A549 (cell line): Measurements from ENCODE around the gene CDK14. TPM values are rescaled to one million over a fixed set of nuclear protein-coding genes. Genes with fewer than 3 reads are reported as not detected.
"Not testable (repeated sequence)": the region's sequence is repeated elsewhere in the genome, so short reads cannot be mapped to it uniquely, and the experiment has no call there.

Source experiments
- ATAC-seq, 2 experiments: fragments of 200-7000 bp in 1 of 2; fragments of >200 bp in 1 of 2; cut with Nextera tagmentation in 1 of 2; cut with Tn5 transposase in 1 of 2; 3 replicates each; pipeline versions ENCODE4 v1.8.0 to v1.9.1; 2018 to 2020; ENCODE audit warnings: mild to moderate bottlenecking in 1 of 2, moderate library complexity in 1 of 2
- CTCF ChIA-PET: fragments of 300-600 bp; sonication (Branson Sonifier 250); formaldehyde crosslinking; extraction: SDS; loops from one replicate; lab custom pipeline; 2021; ENCODE audit warnings: antibody characterized with exemption, inconsistent platforms; lab: Yijun Ruan, JAX
- POLR2A ChIA-PET: fragments of 350-600 bp; formaldehyde crosslinking; extraction: SDS; loops from one replicate; lab custom pipeline; 2021; ENCODE audit warnings: antibody characterized with exemption, inconsistent platforms; lab: Yijun Ruan, JAX
- DNase-seq, 2 experiments: peaks; one replicate each; pipeline versions ENCODE4 v3.0.0 to v3.0.0-alpha.2; 2011 to 2016; ENCODE audit warnings: low read depth in 1 of 2, low spot score in 1 of 2
- FAIRE-seq: peaks from 2 replicates; lab custom pipeline; 2011; peaks lifted over from hg19 to GRCh38; lab: Jason Lieb, UNC
- H3K27ac ChIP-seq, 2 experiments: fragments of >200 bp; sonication (Bioruptor Twin); formaldehyde crosslinking; 3 replicates each; pipeline ENCODE4 v1.5.1; 2016 to 2017
- H3K4me1 ChIP-seq: fragments of >200 bp; sonication (Bioruptor Twin); formaldehyde crosslinking; 3 replicates; pipeline ENCODE4 v1.6.1; 2016
- H3K4me2 ChIP-seq: fragments of >200 bp; sonication (Bioruptor Twin); formaldehyde crosslinking; 3 replicates; pipeline ENCODE4 v1.6.1; 2016
- H3K4me3 ChIP-seq: fragments of >200 bp; sonication (Bioruptor Twin); formaldehyde crosslinking; 3 replicates; pipeline ENCODE4 v1.5.1; 2016
- H3K9me3 ChIP-seq: fragments of >200 bp; sonication (Bioruptor Twin); formaldehyde crosslinking; 3 replicates; pipeline ENCODE4 v1.6.1; 2016
- CHD4 ChIP-seq: fragments of 200-600 bp; sonication (generic); IDR thresholded peaks from 2 replicates; pipeline ENCODE4 v1.6.1; 2016; ENCODE audit warnings: antibody characterized with exemption, mild to moderate bottlenecking, borderline replicate concordance
- CTCF ChIP-seq: fragments of >200 bp; sonication (Bioruptor Twin); formaldehyde crosslinking; IDR thresholded peaks from 3 replicates; pipeline ENCODE4 v1.5.1; 2016
- EHMT2 ChIP-seq: fragments of 200-600 bp; sonication (generic); IDR thresholded peaks from 2 replicates; pipeline ENCODE4 v1.6.1; 2016; ENCODE audit warnings: antibody characterized with exemption, low read depth, mild to moderate bottlenecking, moderate library complexity
- FOXS1 ChIP-seq: fragments of 250-450 bp; sonication (Bioruptor Pico); IDR thresholded peaks from 2 replicates; pipeline ENCODE4 v1.5.0; 2020; ENCODE audit warnings: mild to moderate bottlenecking, moderate library complexity
- GATA3 ChIP-seq: IDR thresholded peaks from 2 replicates; pipeline ENCODE4 v1.6.1; 2012; ENCODE audit warnings: borderline replicate concordance
- HDAC2 ChIP-seq: fragments of 200-600 bp; sonication (generic); IDR thresholded peaks from 2 replicates; pipeline ENCODE4 v1.6.1; 2016
- HES2 ChIP-seq: fragments of >200 bp; sonication (Bioruptor Twin); formaldehyde crosslinking; IDR thresholded peaks from 2 replicates; pipeline ENCODE4 v1.6.1; 2016
- MAFK ChIP-seq: fragments of 450-650 bp; IDR thresholded peaks from 2 replicates; pipeline ENCODE4 v1.6.1; 2014; ENCODE audit not compliant: partially characterized antibody
- MAZ ChIP-seq: fragments of 150-350 bp; IDR thresholded peaks from 2 replicates; pipeline ENCODE4 v1.6.1; 2014; ENCODE audit warnings: antibody characterized with exemption, low read depth, low read length, borderline replicate concordance
- NFE2L2 ChIP-seq: fragments of 150-350 bp; conservative IDR thresholded peaks from 2 replicates; pipeline ENCODE4 v1.6.1; 2014; ENCODE audit warnings: low read length
- NPAS2 ChIP-seq: fragments of 250-450 bp; sonication (Bioruptor Pico); IDR thresholded peaks from 2 replicates; pipeline ENCODE4 v1.8.0; 2022; ENCODE audit warnings: mild to moderate bottlenecking, moderate library complexity, borderline replicate concordance
- POLR2AphosphoS2 ChIP-seq: conservative IDR thresholded peaks from 2 replicates; pipeline ENCODE4 v1.6.1; 2012; ENCODE audit warnings: low read length, improper control_type of control experiment, inconsistent platforms
- RAD21 ChIP-seq, 2 experiments: fragments of >200 bp in 1 of 2; sonication (Bioruptor Twin) in 1 of 2; formaldehyde crosslinking in 1 of 2; IDR thresholded peaks in 1 of 2; conservative IDR thresholded peaks in 1 of 2; 2 replicates in 1 of 2; 3 replicates in 1 of 2; pipeline ENCODE4 v1.6.1; 2012 to 2018; ENCODE audit warnings: inconsistent platforms in 1 of 2
- RARB ChIP-seq: fragments of 250-450 bp; sonication (Bioruptor Pico); IDR thresholded peaks from 2 replicates; pipeline ENCODE4 v1.8.0; 2021; ENCODE audit warnings: mild to moderate bottlenecking, moderate library complexity
- RNF2 ChIP-seq: fragments of 200-600 bp; sonication (generic); IDR thresholded peaks from 2 replicates; pipeline ENCODE4 v1.6.1; 2016; ENCODE audit warnings: low read depth, mild to moderate bottlenecking, antibody characterized with exemption, moderate library complexity, borderline replicate concordance
- SMC3 ChIP-seq: fragments of >200 bp; sonication (Bioruptor Twin); formaldehyde crosslinking; IDR thresholded peaks from 3 replicates; pipeline ENCODE4 v1.6.1; 2018; ENCODE audit warnings: inconsistent platforms
- ZFP36 ChIP-seq: fragments of 450-650 bp; IDR thresholded peaks from 2 replicates; pipeline ENCODE4 v1.6.1; 2014; ENCODE audit warnings: borderline replicate concordance; ENCODE audit not compliant: partially characterized antibody
- WGBS: methylation state at CpG from one replicate; pipeline ENCODE4 v1.1.6; 2017; ENCODE audit errors: missing lambda C conversion rate; 5-methylcytosine and 5-hydroxymethylcytosine counted together
- polyA plus RNA-seq, 4 experiments: library from polyadenylated mRNA; depleted of rRNA in 3 of 4; stranded (reverse); fragments of >200 nt; fragmentation: RNase III in 1 of 4; extraction: RNeasy Plus Mini Kit Qiagen cat#74134 plus additional on column Dnase treatment in 1 of 4; gene quantifications; 2 replicates in 3 of 4; 3 replicates in 1 of 4; pipeline ENCODE4 v1.2.3, GENCODE V29; 2011 to 2017
- TF ChIP-seq, protein P1 (sequence below): IDR thresholded peaks from 2 replicates; pipeline ENCODE4 v1.6.1; 2012
- TF ChIP-seq, protein P2 (sequence below): fragments of >200 bp; sonication (Bioruptor Twin); formaldehyde crosslinking; IDR thresholded peaks from 3 replicates; pipeline ENCODE4 v1.6.1; 2016

The CDK14 gene
- polyA plus RNA-seq, 2 of the 4 experiments (the other 2 are of a cell fraction): 0.21 to 0.23 TPM

DNA sequence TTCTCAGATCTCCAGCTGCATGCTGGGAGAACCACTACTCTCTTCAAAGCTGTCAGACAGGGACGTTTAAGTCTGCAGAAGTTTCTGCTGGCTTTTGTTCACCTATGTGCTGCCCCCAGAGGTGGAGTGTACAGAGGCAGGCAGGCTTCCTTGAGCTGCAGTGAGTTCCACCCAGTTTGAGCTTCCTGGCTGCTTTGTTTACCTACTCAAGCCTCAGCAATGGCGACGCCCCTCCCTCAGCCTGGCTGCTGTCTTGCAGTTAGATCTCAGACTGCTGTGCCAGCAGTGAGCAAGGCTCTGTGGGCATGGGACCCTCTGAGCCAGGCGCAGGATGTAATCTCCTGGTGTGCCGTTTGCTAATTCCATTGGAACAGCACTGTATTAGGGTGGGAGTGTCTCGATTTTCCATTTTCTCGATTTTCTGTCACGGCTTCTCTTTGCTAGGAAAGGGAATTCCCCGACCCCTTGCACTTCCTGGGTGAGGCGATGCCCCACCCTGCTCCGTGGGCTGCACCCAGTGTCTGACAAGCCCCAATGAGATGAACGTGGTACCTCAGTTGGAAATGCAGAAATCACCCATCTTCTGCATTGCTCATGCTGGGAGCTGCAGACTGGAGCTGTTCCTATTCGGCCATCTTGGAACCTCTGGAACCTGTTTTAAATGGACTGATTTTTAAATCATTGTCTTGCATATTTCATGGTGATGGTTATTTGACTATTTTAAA lies 332.7 kb downstream of the CDK14 start:
- ATAC-seq (peak; percentile 24 to 85; a peak in 3 of 6 replicates), DNase-seq (peak in 1 of 2 experiments; percentile 73)
- H3K4me3 ChIP-seq: peak overlapping the region; percentile 47
- H3K9me3 ChIP-seq, H3K4me1 ChIP-seq, POLR2A ChIA-PET, FAIRE-seq: not testable (repeated sequence)
- 0 out of 2 replicates have a peak, but pooled peaks have one; percentile 30 for TF ChIP-seq EHMT2
- CTCF ChIA-PET: interaction anchor here (0.7 to 1.4 kb wide), 3 partner anchors 9 to 60 kb away, joined by 3 read pairs; no protein-coding TSS in a partner anchor
- H3K27ac ChIP-seq: peak overlapping the region; percentile 10 to 61; a peak in 3 of 6 replicates
- peak overlapping the region; percentile 72 for H3K4me2 ChIP-seq
- under 1% methylated on average over 11 of the region's 13 CpGs for WGBS

DNA sequence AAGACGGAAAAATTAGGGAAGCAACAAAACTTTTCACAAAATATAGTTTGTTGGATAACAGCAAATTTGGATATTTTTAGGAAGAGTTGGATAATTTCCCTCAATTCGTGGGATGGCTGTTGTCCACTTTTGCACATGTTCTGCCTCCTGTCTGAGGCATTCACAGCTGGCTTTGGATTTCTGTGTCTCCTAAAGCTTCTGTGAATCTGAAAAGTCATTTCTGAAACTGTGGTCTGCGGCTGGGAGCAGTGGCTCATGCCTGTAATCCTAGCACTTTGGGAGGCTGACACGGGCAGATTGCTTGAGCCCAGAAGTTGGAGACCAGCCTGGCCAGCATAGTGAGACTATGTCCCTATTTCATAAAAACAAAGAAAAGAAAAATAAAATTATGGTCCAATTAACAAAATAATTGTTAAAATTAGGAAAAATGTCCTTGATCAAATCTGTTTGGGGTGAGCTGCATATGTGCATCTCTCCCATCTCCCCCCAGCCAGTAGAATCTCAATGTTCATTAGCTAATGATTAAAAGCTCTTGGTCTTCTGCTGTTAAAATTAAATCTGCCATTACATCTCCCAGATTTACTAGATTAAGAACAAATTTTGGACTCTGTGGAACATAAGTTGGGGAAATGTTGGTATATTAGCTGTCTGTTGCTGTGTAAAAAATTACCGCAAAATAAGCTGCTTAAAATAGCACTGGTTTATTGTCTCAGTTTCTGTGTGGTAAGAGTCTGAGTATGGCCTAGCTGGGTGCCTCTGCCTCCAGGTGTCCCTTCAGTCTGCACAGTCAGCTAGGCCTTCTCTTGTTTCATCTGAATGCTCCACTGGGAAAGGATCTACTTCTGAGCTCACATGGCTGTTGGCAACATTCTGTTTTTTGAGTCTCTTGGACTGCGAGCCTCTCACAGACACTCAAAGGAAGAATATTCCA lies 336.1 kb downstream of the CDK14 start:
- WGBS: 42% methylated on average over 6 of the region's 6 CpGs
- TF ChIP-seq, protein P1, sequence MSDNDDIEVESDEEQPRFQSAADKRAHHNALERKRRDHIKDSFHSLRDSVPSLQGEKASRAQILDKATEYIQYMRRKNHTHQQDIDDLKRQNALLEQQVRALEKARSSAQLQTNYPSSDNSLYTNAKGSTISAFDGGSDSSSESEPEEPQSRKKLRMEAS: no peak
- TF ChIP-seq POLR2AphosphoS2 (no peak), SMC3 (no peak), HDAC2 (no peak), GATA3 (no peak)
- TF ChIP-seq, protein P2, sequence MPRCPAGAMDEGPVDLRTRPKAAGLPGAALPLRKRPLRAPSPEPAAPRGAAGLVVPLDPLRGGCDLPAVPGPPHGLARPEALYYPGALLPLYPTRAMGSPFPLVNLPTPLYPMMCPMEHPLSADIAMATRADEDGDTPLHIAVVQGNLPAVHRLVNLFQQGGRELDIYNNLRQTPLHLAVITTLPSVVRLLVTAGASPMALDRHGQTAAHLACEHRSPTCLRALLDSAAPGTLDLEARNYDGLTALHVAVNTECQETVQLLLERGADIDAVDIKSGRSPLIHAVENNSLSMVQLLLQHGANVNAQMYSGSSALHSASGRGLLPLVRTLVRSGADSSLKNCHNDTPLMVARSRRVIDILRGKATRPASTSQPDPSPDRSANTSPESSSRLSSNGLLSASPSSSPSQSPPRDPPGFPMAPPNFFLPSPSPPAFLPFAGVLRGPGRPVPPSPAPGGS: no peak
- no peak for ATAC-seq
- no peak for DNase-seq
- ChIA-PET CTCF (interaction anchor here (1.1 to 1.4 kb wide), 2 partner anchors 13 to 23 kb away, joined by 3 read pairs; no protein-coding TSS in a partner anchor), POLR2A (no interaction called here)
- Histone ChIP-seq H3K4me2 (no peak overlapping the region), H3K27ac (no peak overlapping the region), H3K4me1 (no peaks in the 10 kb centered on the region), H3K4me3 (no peak overlapping the region), H3K9me3 (no peaks in the 10 kb centered on the region)
- no peak for FAIRE-seq

GRCh38 chr7:90933041-90933440 lies 336.9 kb downstream of the CDK14 start:
- no peaks in the 10 kb centered on the region for H3K4me1 ChIP-seq
- FAIRE-seq (no peak), ATAC-seq (no peak), DNase-seq (no peak)
- no peak overlapping the region for H3K27ac ChIP-seq
- POLR2A ChIA-PET: no interaction called here
- TF ChIP-seq RNF2 (no peak), HES2 (no peak), SMC3 (no peak), RAD21 (conservative IDR thresholded peaks at IDR 0.05 in 1 of 2, IDR thresholded peaks at IDR 0.05 in 1 of 2) (no peak), MAZ (no peak), CTCF (no peak), MAFK (no peak), NPAS2 (CRISPR knock-in tag) (no peak), CHD4 (no peak), NFE2L2 (no peak), ZFP36 (no peak), RARB (no peak), FOXS1 (no peak)
- TF ChIP-seq, protein P1: no peak
- CTCF ChIA-PET: no interaction called here
- H3K4me3 ChIP-seq: no peak overlapping the region
- 21% methylated on average over 3 of the region's 3 CpGs for WGBS
- H3K9me3 ChIP-seq: no peaks in the 10 kb centered on the region
- no peak overlapping the region for H3K4me2 ChIP-seq
